IMR-90 (cell line): ENCODE measurements around the gene FOXL3. TPM values are rescaled to one million over a fixed set of nuclear protein-coding genes. Genes with fewer than 3 reads are reported as not detected.

Experiments
- ATAC-seq: fragments of 200-7000 bp; cut with Tn5 transposase; 2 replicates; pipeline ENCODE4 v1.9.1; 2020; ENCODE audit warnings: low read depth, mild to moderate bottlenecking, moderate library complexity
- BruUV-seq: library from RNA; stranded (reverse); fragments of 400-500 nt; replicated peaks from 2 replicates; lab custom pipeline; 2021; lab: Mats Ljungman, UMichigan
- CTCF ChIA-PET: fragments of 300-600 bp; formaldehyde crosslinking; extraction: SDS; loops from one replicate; lab custom pipeline; 2021; ENCODE audit warnings: antibody characterized with exemption; lab: Yijun Ruan, JAX
- POLR2A ChIA-PET: fragments of 300-600 bp; sonication (Branson Sonifier 250); formaldehyde crosslinking; loops from one replicate; lab custom pipeline; 2022; ENCODE audit warnings: antibody characterized with exemption; ENCODE audit not compliant: unreplicated experiment; lab: Charles Lee
- DNase-seq: peaks from one replicate; pipeline ENCODE4 v3.0.0; 2013
- H2AFZ ChIP-seq: replicated peaks from 2 replicates; pipeline ENCODE3; 2013; ENCODE audit warnings: low read length, mild to moderate bottlenecking; ENCODE audit not compliant: poor library complexity
- H2AK5ac ChIP-seq: 2 replicates; pipeline ENCODE4 v1.6.1; 2013; ENCODE audit warnings: low read depth, low read length, inconsistent platforms
- H2AK9ac ChIP-seq: replicated peaks from 2 replicates; pipeline ENCODE3; 2013; ENCODE audit warnings: mild to moderate bottlenecking, low read depth, low read length, moderate library complexity; ENCODE audit not compliant: poor library complexity
- H2BK120ac ChIP-seq: 2 replicates; pipeline ENCODE4 v1.6.1; 2013; ENCODE audit warnings: low read depth, low read length, inconsistent platforms
- H2BK15ac ChIP-seq: 3 replicates; pipeline ENCODE4 v1.6.1; 2013; ENCODE audit warnings: low read depth, low read length, inconsistent platforms
- H2BK20ac ChIP-seq: 2 replicates; pipeline ENCODE4 v1.6.1; 2013; ENCODE audit warnings: low read depth, mild to moderate bottlenecking, inconsistent platforms, low read length, moderate library complexity
- H2BK5ac ChIP-seq: 2 replicates; pipeline ENCODE4 v1.6.1; 2013; ENCODE audit warnings: mild to moderate bottlenecking, low read depth, low read length, inconsistent platforms; ENCODE audit not compliant: poor library complexity, severe bottlenecking
- H3K14ac ChIP-seq: replicated peaks from 2 replicates; pipeline ENCODE4 v1.6.1; 2013; ENCODE audit warnings: low read depth, low read length, inconsistent platforms
- H3K18ac ChIP-seq: 2 replicates; pipeline ENCODE4 v1.6.1; 2013; ENCODE audit warnings: low read depth, low read length, control low read depth
- H3K23ac ChIP-seq: 2 replicates; pipeline ENCODE4 v1.6.1; 2013; ENCODE audit warnings: low read depth, low read length, inconsistent platforms
- H3K27ac ChIP-seq: 2 replicates; pipeline ENCODE4 v1.5.1; 2013; ENCODE audit warnings: mild to moderate bottlenecking, control low read depth, low read length; ENCODE audit not compliant: insufficient read depth
- H3K27me3 ChIP-seq: 2 replicates; pipeline ENCODE4 v1.6.1; 2013; ENCODE audit warnings: low read length; ENCODE audit not compliant: control insufficient read depth, insufficient read depth
- H3K36me3 ChIP-seq: 2 replicates; pipeline ENCODE4 v1.6.1; 2013; ENCODE audit warnings: low read length, mixed read lengths; ENCODE audit not compliant: control insufficient read depth, insufficient read depth
- H3K4ac ChIP-seq: 2 replicates; pipeline ENCODE4 v1.6.1; 2013; ENCODE audit warnings: low read depth, low read length, inconsistent platforms
- H3K4me1 ChIP-seq: 2 replicates; pipeline ENCODE4 v1.6.1; 2013; ENCODE audit warnings: low read length, mixed read lengths; ENCODE audit not compliant: control insufficient read depth, insufficient read depth
- H3K4me2 ChIP-seq: 2 replicates; pipeline ENCODE4 v1.6.1; 2013; ENCODE audit warnings: low read depth, mild to moderate bottlenecking, control low read depth, low read length, moderate library complexity
- H3K4me3 ChIP-seq: 2 replicates; pipeline ENCODE4 v1.5.1; 2013; ENCODE audit warnings: low read depth, mild to moderate bottlenecking, control low read depth, low read length, moderate library complexity; ENCODE audit not compliant: insufficient read depth
- H3K56ac ChIP-seq: 2 replicates; pipeline ENCODE4 v1.6.1; 2013; ENCODE audit warnings: low read length, inconsistent platforms; ENCODE audit not compliant: insufficient read depth; ENCODE audit errors: extremely low read depth
- H3K79me1 ChIP-seq, 2 experiments: 2 replicates each; pipeline ENCODE4 v1.6.1; 2013; ENCODE audit warnings: low read length in 2 of 2, inconsistent platforms in 1 of 2, low read depth in 1 of 2
- H3K9ac ChIP-seq: 2 replicates; pipeline ENCODE4 v1.6.1; 2013; ENCODE audit warnings: low read depth, low read length, control low read depth
- H3K9me1 ChIP-seq: 2 replicates; pipeline ENCODE4 v1.6.1; 2013; ENCODE audit warnings: low read length, inconsistent platforms; ENCODE audit not compliant: insufficient read depth
- H3K9me3 ChIP-seq: 2 replicates; pipeline ENCODE4 v1.6.1; 2013; ENCODE audit warnings: low read length; ENCODE audit not compliant: control insufficient read depth, insufficient read depth
- H4K20me1 ChIP-seq: 2 replicates; pipeline ENCODE4 v1.6.1; 2013; ENCODE audit warnings: low read length, inconsistent platforms; ENCODE audit not compliant: insufficient read depth
- H4K5ac ChIP-seq: 2 replicates; pipeline ENCODE4 v1.6.1; 2013; ENCODE audit warnings: mild to moderate bottlenecking, low read depth, low read length, control low read depth
- H4K8ac ChIP-seq, 2 experiments: 2 replicates each; pipeline ENCODE4 v1.6.1; 2013; ENCODE audit warnings: low read depth in 2 of 2, low read length in 2 of 2, control low read depth in 1 of 2, inconsistent platforms in 1 of 2
- H4K91ac ChIP-seq: 2 replicates; pipeline ENCODE4 v1.6.1; 2013; ENCODE audit warnings: low read depth, low read length, inconsistent platforms; ENCODE audit not compliant: insufficient read depth
- CHD1 ChIP-seq: IDR thresholded peaks from 2 replicates; pipeline ENCODE4 v1.6.1; 2012; ENCODE audit warnings: low read depth, low read length, improper control_type of control experiment
- ELK1 ChIP-seq: fragments of 150-350 bp; IDR thresholded peaks from 2 replicates; pipeline ENCODE4 v1.6.1; 2016; ENCODE audit warnings: low read depth, mild to moderate bottlenecking, low read length, moderate library complexity, borderline replicate concordance
- FOS ChIP-seq: fragments of 150-350 bp; IDR thresholded peaks from 2 replicates; pipeline ENCODE4 v1.6.1; 2016; ENCODE audit warnings: low read depth, low read length
- MAFK ChIP-seq: IDR thresholded peaks from 2 replicates; pipeline ENCODE4 v1.6.1; 2012; ENCODE audit warnings: low read depth, low read length, improper control_type of control experiment
- MAZ ChIP-seq: IDR thresholded peaks from 2 replicates; pipeline ENCODE4 v1.6.1; 2012; ENCODE audit warnings: low read depth, mild to moderate bottlenecking, low read length, improper control_type of control experiment, moderate library complexity, borderline replicate concordance
- NFE2L2 ChIP-seq: fragments of 150-350 bp; IDR thresholded peaks from 2 replicates; pipeline ENCODE4 v1.6.1; 2016; ENCODE audit warnings: low read depth, mild to moderate bottlenecking, low read length
- POLR2A ChIP-seq: IDR thresholded peaks from 2 replicates; pipeline ENCODE4 v1.6.1; 2012; ENCODE audit warnings: mild to moderate bottlenecking, low read depth, low read length
- RAD21 ChIP-seq: IDR thresholded peaks from 2 replicates; pipeline ENCODE4 v1.6.1; 2012; ENCODE audit warnings: low read length, improper control_type of control experiment
- RCOR1 ChIP-seq: IDR thresholded peaks from 2 replicates; pipeline ENCODE4 v1.6.1; 2012; ENCODE audit warnings: mild to moderate bottlenecking, low read length, improper control_type of control experiment; ENCODE audit not compliant: insufficient replicate concordance
- RFX5 ChIP-seq: IDR thresholded peaks from 2 replicates; pipeline ENCODE4 v1.8.0; 2012; ENCODE audit warnings: low read depth, mild to moderate bottlenecking, low read length, moderate library complexity
- USF2 ChIP-seq: fragments of 150-350 bp; IDR thresholded peaks from 2 replicates; pipeline ENCODE4 v1.6.1; 2017; ENCODE audit warnings: mild to moderate bottlenecking, antibody characterized with exemption, low read length, low read depth
- WGBS, 2 experiments: methylation state at CpG; one replicate each; pipeline versions ENCODE4 v1.1.5 to v1.1.7; 2013; ENCODE audit warnings: missing lambda C conversion rate in 2 of 2; ENCODE audit not compliant: insufficient read length in 1 of 2; ENCODE audit errors: extremely low coverage in 2 of 2; 5-methylcytosine and 5-hydroxymethylcytosine counted together
- dilution Hi-C: fragments of 300-500 bp; cut with HindIII; formaldehyde crosslinking; loops from one replicate; pipeline ENCODE4 v1.14.3; 2018; ENCODE audit warnings: low sequenced_read_pairs; ENCODE audit not compliant: unreplicated experiment
- in situ Hi-C: fragments of 300-500 bp; cut with MboI; formaldehyde crosslinking; loops from 3 replicates; pipeline ENCODE4 v1.14.3; 2019; ENCODE audit warnings: low sequenced_read_pairs, inconsistent platforms, mixed read lengths
- intact Hi-C: fragments of 100-400 bp; cut with micrococcal nuclease; formaldehyde crosslinking; loops from 2 replicates; pipeline ENCODE4 v1.10.0; 2022
- polyA plus RNA-seq, 3 experiments: library from polyadenylated mRNA; depleted of rRNA; stranded (reverse); fragments of >200 nt; gene quantifications; 2 replicates each; pipeline ENCODE4 v1.2.3, GENCODE V29; 2012; ENCODE audit warnings: low replicate concordance in 1 of 3
- total RNA-seq: library from RNA; depleted of rRNA; stranded (reverse); fragments of >200 nt; gene quantifications from 2 replicates; pipeline ENCODE4 v1.2.3, GENCODE V29; 2012

The FOXL3 gene
- total and polyA plus RNA-seq, 2 of the 4 experiments (the other 2 are of a cell fraction), result not detected

- ATAC-seq (peak; percentile 40), DNase-seq (peak; percentile 20)
- H4K5ac ChIP-seq, result no peak overlapping the region
- H3K9ac ChIP-seq, result no peak overlapping the region
- CTCF ChIA-PET, result no interaction called here
- BruUV-seq, result no TSS peak
- H4K8ac ChIP-seq, result no peak overlapping the region
- H4K20me1 ChIP-seq, result peaks cover 2% of the 10 kb centered on the region; the same call in 1 of the 2 replicates
- no peak overlapping the region for H3K18ac ChIP-seq
- H3K56ac ChIP-seq, result no peak overlapping the region
- 14% methylated on average over 1 of the region's 6 CpGs; no CpG with 5 or more reads in 1 of the 2 experiments for WGBS, 2 experiments
- H3K4ac ChIP-seq, result no peak overlapping the region
- no peak overlapping the region for H3K4me2 ChIP-seq
- TF ChIP-seq USF2 (no peak), POLR2A (no peak), CHD1 (no peak), FOS (no peak), MAFK (no peak), MAZ (no peak), RAD21 (no peak), RFX5 (no peak), NFE2L2 (no peak), RCOR1 (no peak), ELK1 (no peak)
- H2AFZ ChIP-seq, result no peak overlapping the region
- H2BK15ac ChIP-seq, result no peak overlapping the region
- POLR2A ChIA-PET, result no interaction called here
- H3K4me3 ChIP-seq, result no peak overlapping the region
- in situ Hi-C loops (no loop called here), dilution Hi-C loops (no loop called here), intact Hi-C loops (no loop called here)
- H3K9me3 ChIP-seq, result peaks cover 6% of the 10 kb centered on the region
- H3K79me1 ChIP-seq, result no peaks in the 10 kb centered on the region
- no peaks in the 10 kb centered on the region for H3K9me1 ChIP-seq
- H3K4me1 ChIP-seq, result no peaks in the 10 kb centered on the region
- no peak overlapping the region for H2BK5ac ChIP-seq
- H3K23ac ChIP-seq, result no peak overlapping the region
- no peaks in the 10 kb centered on the region for H3K36me3 ChIP-seq
- H2BK20ac ChIP-seq, result no peak overlapping the region
- H4K91ac ChIP-seq, result no peak overlapping the region
- no peak overlapping the region for H2AK5ac ChIP-seq
- peaks cover 52% of the 10 kb centered on the region for H3K27me3 ChIP-seq
- no peak overlapping the region for H2AK9ac ChIP-seq
- no peak overlapping the region for H3K14ac ChIP-seq
- H2BK120ac ChIP-seq, result no peak overlapping the region
- H3K27ac ChIP-seq, result no peak overlapping the region
Observed at GRCh38 chr7:326809-327232, 36.9 kb downstream of the FOXL3 start.
